K562 (cell line): ENCODE measurements around the gene AMBRA1. TPM values are rescaled to one million over a fixed set of nuclear protein-coding genes. Genes with fewer than 3 reads are reported as not detected.

ENCODE experiments used
- ATAC-seq: fragments of 200-7000 bp; cut with Tn5 transposase; 3 replicates; pipeline ENCODE4 v1.9.1; 2020; ENCODE audit warnings: moderate library complexity
- BruUV-seq: library from RNA; stranded (reverse); fragments of 400-500 nt; replicated peaks from 2 replicates; lab custom pipeline; 2021; lab: Mats Ljungman, UMichigan
- CTCF ChIA-PET: fragments of 300-600 bp; formaldehyde crosslinking; extraction: SDS; loops from one replicate; lab custom pipeline; 2021; ENCODE audit warnings: low intra/inter-chr PET ratio; lab: Yijun Ruan, JAX
- POLR2A ChIA-PET: fragments of 300-600, 350-650 bp; sonication (Branson Sonifier 250); formaldehyde crosslinking; extraction: SDS; loops from one replicate; lab custom pipeline; 2021; ENCODE audit warnings: antibody characterized with exemption, inconsistent platforms; lab: Yijun Ruan, JAX
- DNase-seq, 4 experiments: peaks; one replicate each; pipeline versions ENCODE4 v3.0.0 to v3.0.0-alpha.2; 2011 to 2018; ENCODE audit warnings: low spot score in 3 of 4, mixed read lengths in 3 of 4; ENCODE audit errors: extremely low read depth in 1 of 4
- FAIRE-seq: peaks from 2 replicates; lab custom pipeline; 2011; peaks lifted over from hg19 to GRCh38; lab: Jason Lieb, UNC
- H2AFZ ChIP-seq: 2 replicates; pipeline ENCODE4 v1.6.0; 2011; ENCODE audit warnings: low read depth, low read length, control low read depth, inconsistent platforms
- H3K27ac ChIP-seq: fragments of 200-600 bp; 3 replicates; pipeline ENCODE4 v1.8.0; 2011; ENCODE audit warnings: low read depth, mild to moderate bottlenecking, control low read depth, inconsistent platforms, low read length, moderate library complexity, mixed read lengths; ENCODE audit errors: extremely low read depth
- H3K27me3 ChIP-seq, 2 experiments: fragments of 300-600 bp in 1 of 2; 2 replicates in 1 of 2; 3 replicates in 1 of 2; pipeline versions ENCODE4 v1.6.0 to v1.8.0; 2011; ENCODE audit warnings: inconsistent platforms in 2 of 2, low read length in 2 of 2, mild to moderate bottlenecking in 1 of 2, mixed read lengths in 1 of 2, moderate library complexity in 1 of 2; ENCODE audit not compliant: control insufficient read depth in 2 of 2, insufficient read depth in 2 of 2
- H3K36me3 ChIP-seq: fragments of 300-600 bp; 3 replicates; pipeline ENCODE4 v1.8.0; 2011; ENCODE audit warnings: mild to moderate bottlenecking, low read length, inconsistent platforms; ENCODE audit not compliant: control insufficient read depth, insufficient read depth
- H3K4me1 ChIP-seq, 2 experiments: fragments of 200-600 bp in 1 of 2; replicated peaks in 1 of 2; 2 replicates in 1 of 2; 3 replicates in 1 of 2; pipeline versions ENCODE4 v1.5.1 to v1.8.0; 2011; ENCODE audit warnings: inconsistent platforms in 2 of 2, low read length in 2 of 2, mild to moderate bottlenecking in 1 of 2, mixed read lengths in 1 of 2, moderate library complexity in 1 of 2; ENCODE audit not compliant: control insufficient read depth in 2 of 2, insufficient read depth in 2 of 2
- H3K4me2 ChIP-seq: 2 replicates; pipeline ENCODE4 v1.6.1; 2011; ENCODE audit warnings: low read length, control low read depth, inconsistent platforms, mixed read lengths; ENCODE audit not compliant: insufficient read depth
- H3K4me3 ChIP-seq: fragments of 200-600 bp; sonication (generic), shearing (Covaris generic); 2 replicates; pipeline ENCODE4 v1.5.1; 2016; ENCODE audit warnings: control low read depth, inconsistent platforms
- H3K79me2 ChIP-seq: fragments of 200-600 bp; 3 replicates; pipeline ENCODE4 v1.8.0; 2011; ENCODE audit warnings: low read length, inconsistent platforms; ENCODE audit not compliant: control insufficient read depth, insufficient read depth
- H3K9ac ChIP-seq, 2 experiments: 2 replicates each; pipeline versions ENCODE4 v1.6.0 to v1.6.1; 2011; ENCODE audit warnings: low read depth in 2 of 2, low read length in 2 of 2, control low read depth in 1 of 2, inconsistent platforms in 1 of 2, mild to moderate bottlenecking in 1 of 2, mixed read lengths in 1 of 2; ENCODE audit not compliant: insufficient read depth in 1 of 2
- H3K9me1 ChIP-seq: one replicate; pipeline ENCODE4 v1.6.0; 2011; ENCODE audit warnings: inconsistent platforms, mild to moderate bottlenecking, low read length, moderate library complexity; ENCODE audit not compliant: control insufficient read depth, insufficient read depth
- H3K9me3 ChIP-seq: replicated peaks from 2 replicates; pipeline ENCODE4 v1.5.1; 2011; ENCODE audit warnings: low read depth, low read length, inconsistent platforms; ENCODE audit not compliant: control insufficient read depth, insufficient read depth
- H4K20me1 ChIP-seq: replicated peaks from 2 replicates; pipeline ENCODE4 v1.6.1; 2011; ENCODE audit warnings: low read length, inconsistent platforms, mixed read lengths; ENCODE audit not compliant: control insufficient read depth, insufficient read depth
- DDX20 ChIP-seq: fragments of 450-650 bp; IDR thresholded peaks from 2 replicates; pipeline ENCODE4 v1.6.1; 2016; ENCODE audit warnings: missing genetic modification characterization, low read depth, mild to moderate bottlenecking, missing compliant biosample characterization, moderate library complexity
- ELF1 ChIP-seq: fragments of 200-800 bp; sonication (Bioruptor generic); IDR thresholded peaks from 2 replicates; pipeline ENCODE4 v1.6.1; 2016; ENCODE audit warnings: missing genetic modification characterization, missing compliant biosample characterization
- GABPA ChIP-seq: fragments of 200-800 bp; sonication (Bioruptor generic); conservative IDR thresholded peaks from 2 replicates; pipeline ENCODE4 v1.6.1; 2016; ENCODE audit warnings: low read depth, missing genetic modification characterization, missing compliant biosample characterization
- HNRNPL ChIP-seq: fragments of 200-400 bp; formaldehyde crosslinking; IDR thresholded peaks from 2 replicates; pipeline ENCODE4 v1.6.1; 2017; ENCODE audit warnings: low read depth, mild to moderate bottlenecking, low read length
- MAZ ChIP-seq, 2 experiments: fragments of 450-650 bp in 1 of 2; sonication (generic) in 1 of 2; formaldehyde crosslinking; IDR thresholded peaks in 1 of 2; conservative IDR thresholded peaks in 1 of 2; 2 replicates each; pipeline versions ENCODE4 v1.4.0 to v1.5.0; 2020; ENCODE audit warnings: mild to moderate bottlenecking in 1 of 2, missing genetic modification reagents in 1 of 2
- NCOA4 ChIP-seq: fragments of 450-650 bp; IDR thresholded peaks from 2 replicates; pipeline ENCODE4 v1.6.1; 2018; ENCODE audit warnings: mild to moderate bottlenecking; ENCODE audit not compliant: partially characterized antibody
- POLR2H ChIP-seq: IDR thresholded peaks from 2 replicates; pipeline ENCODE4 v1.6.1; 2016; ENCODE audit warnings: missing genetic modification characterization, low read depth, mild to moderate bottlenecking, control low read depth, missing compliant biosample characterization, moderate library complexity
- TSC22D4 ChIP-seq: fragments of 450-650 bp; IDR thresholded peaks from 2 replicates; pipeline ENCODE4 v1.6.1; 2016; ENCODE audit warnings: missing genetic modification characterization, missing biosample characterization, control low read depth
- ZBTB33 ChIP-seq: sonication (generic); formaldehyde crosslinking; IDR thresholded peaks from 2 replicates; pipeline ENCODE4 v1.8.1; 2023; ENCODE audit warnings: mild to moderate bottlenecking, missing genetic modification reagents
- WGBS: fragments of 100-300 bp; shearing (Covaris generic); methylation state at CpG from one replicate; pipeline ENCODE4 v1.1.6; 2016; ENCODE audit warnings: low coverage, mixed read lengths; ENCODE audit not compliant: insufficient coverage; ENCODE audit errors: missing lambda C conversion rate; 5-methylcytosine and 5-hydroxymethylcytosine counted together
- in situ Hi-C: fragments of 300-500 bp; cut with MboI; formaldehyde crosslinking; loops from 4 replicates; pipeline ENCODE4 v1.15.0; 2018; ENCODE audit warnings: inconsistent platforms, mixed read lengths
- intact Hi-C: fragments of 100-400 bp; cut with micrococcal nuclease; formaldehyde crosslinking; loops from 2 replicates; pipeline ENCODE4 v1.14.2; 2022
- polyA plus RNA-seq, 8 experiments: library from polyadenylated mRNA; depleted of rRNA in 4 of 8; stranded (reverse) in 5 of 8; unstranded in 3 of 8; fragments of >200 nt; fragmentation: Nextera tagmentation in 2 of 8; fragmentation: Illumina TruSeq in 1 of 8; extraction: Ambion mirVana in 2 of 8; extraction: Trizol in 1 of 8; gene quantifications; 2 replicates each; pipeline versions ENCODE4 v1.2.1 to v1.2.3, GENCODE V29; 2011 to 2014; ENCODE audit warnings: inconsistent platforms in 1 of 8, missing spikeins in 1 of 8
- total RNA-seq, 7 experiments: library from RNA; depleted of rRNA in 6 of 7; stranded (reverse); fragments of >200 nt in 6 of 7; fragmentation: Illumina TruSeq in 2 of 7; extraction: Trizol in 2 of 7; gene quantifications; 2 replicates each; pipeline versions ENCODE4 v1.2.1 to v1.2.3, GENCODE V29; 2011 to 2021; ENCODE audit warnings: low replicate concordance in 1 of 7

AMBRA1 gene
- total and polyA plus RNA-seq, 9 of the 15 experiments (the other 6 are each of a cell fraction or from before 2014, with no cell fraction given) = 0.15 to 24.5 (median 13.0) TPM

- FAIRE-seq (no peak), DNase-seq (no peak), ATAC-seq (no peak)
- BruUV-seq = no TSS peak
- in situ Hi-C loops = no loop called here
- H3K4me2 ChIP-seq = no peak overlapping the region
- 0 out of 4 replicates have a peak overlapping the region, but pooled peaks of 1 of the 2 experiments have one; percentile 38 for H3K9ac ChIP-seq
- 83% methylated on average over 37 of the region's 47 CpGs for WGBS
- no peak for TF ChIP-seq DDX20 (tag)
- no peak for TF ChIP-seq NCOA4
- TF ChIP-seq GABPA (tag) = no peak
- TF ChIP-seq MAZ (CRISPR knock-in tag; conservative IDR thresholded peaks at IDR 0.05 in 1 of 2, IDR thresholded peaks at IDR 0.05 in 1 of 2) = no peak
- TF ChIP-seq ZBTB33 = peak; percentile 60; the same call in 1 of the 2 replicates
- TF ChIP-seq TSC22D4 (tag) = no peak
- peak; percentile 45; the same call in 1 of the 2 replicates for TF ChIP-seq HNRNPL
- no peak for TF ChIP-seq POLR2H
- TF ChIP-seq ELF1 (tag) = no peak
- H4K20me1 ChIP-seq = no peaks in the 10 kb centered on the region; the same call in 1 of the 2 replicates
- H3K27me3 ChIP-seq = peaks cover 0 to 7% of the 10 kb centered on the region in 2 experiments; a peak in 1 of 5 replicates
- no peak overlapping the region for H3K27ac ChIP-seq
- no peak overlapping the region for H3K4me3 ChIP-seq
- H3K9me3 ChIP-seq = no peaks in the 10 kb centered on the region
- H3K9me1 ChIP-seq = peaks cover 7% of the 10 kb centered on the region
- peaks cover 16% of the 10 kb centered on the region for H3K79me2 ChIP-seq
- H3K36me3 ChIP-seq = peaks cover 17% of the 10 kb centered on the region; the same call in 1 of the 3 replicates
- intact Hi-C loops = loop anchor here (5.0 kb wide), 1 partner anchor 232 kb away; the partner anchor contains the start of genes ATG13 and HARBI1
- ChIA-PET POLR2A (no interaction called here), CTCF (no interaction called here)
- no peak overlapping the region for H2AFZ ChIP-seq
- peaks cover 27 to 80% of the 10 kb centered on the region in 2 experiments for H3K4me1 ChIP-seq
These were observed 208.4 kb downstream of the AMBRA1 start for GRCh38 chr11:46385169-46386004.
